SH-SY5Y (cell line): ENCODE results near the gene SOX2.

Experiments
- GATA2 ChIP-seq: IDR thresholded peaks from 2 replicates; pipeline ENCODE4 v1.6.1; 2011; ENCODE audit warnings: mild to moderate bottlenecking, low read depth, low read length
- GATA3 ChIP-seq: IDR thresholded peaks from 2 replicates; pipeline ENCODE4 v1.6.1; 2011; ENCODE audit warnings: low read depth, mild to moderate bottlenecking, low read length, moderate library complexity

DNA sequence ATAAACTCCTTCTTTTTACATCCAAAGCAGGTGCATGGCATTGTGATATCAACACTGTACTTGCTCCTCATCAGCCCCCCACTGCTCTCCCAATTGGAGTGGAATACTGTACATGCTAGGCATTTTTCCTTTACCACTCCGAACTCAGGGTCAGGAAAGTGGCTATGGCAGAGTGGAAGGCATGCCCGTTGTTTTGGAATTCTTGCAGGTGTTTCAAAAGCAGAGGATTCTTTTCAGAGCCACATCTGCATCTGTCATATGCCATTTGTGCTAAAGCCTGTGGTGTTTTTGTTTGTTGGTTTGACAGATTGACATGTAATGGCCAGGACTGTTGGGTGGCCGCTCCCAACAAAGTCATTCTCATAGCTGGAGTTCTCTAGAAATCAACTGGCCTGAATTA lies 41.7 kb downstream of the SOX2 start:
- TF ChIP-seq GATA3 (no peak), GATA2 (no peak)
